Spleen (tissue), 11 donors: ENCODE results near the gene SATB1. TPM values are rescaled to one million over a fixed set of nuclear protein-coding genes. Genes with fewer than 3 reads are reported as not detected.
A peak's percentile ranks its signal among the peaks of the same experiment; 100 is the strongest.

Source experiments
- DNase-seq: peaks from one replicate; pipeline ENCODE4 v3.0.0-alpha.2; 2020
- H3K27ac ChIP-seq, 8 donors: fragments of 200-600 bp; sonication (generic) in 7 of 8; 1 replicate in 4 of 8; 2 replicates in 4 of 8; pipeline versions ENCODE4 v1.5.0 to v1.8.0; 2016 to 2021; ENCODE audit warnings: inconsistent platforms in 4 of 8, mild to moderate bottlenecking in 4 of 8, moderate library complexity in 1 of 8
- H3K27me3 ChIP-seq, 7 donors: fragments of 200-600 bp; sonication (generic) in 6 of 7; replicated peaks in 1 of 7; 1 replicate in 4 of 7; 2 replicates in 3 of 7; pipeline versions ENCODE4 v1.5.0 to v1.8.0; 2016 to 2021; ENCODE audit warnings: inconsistent platforms in 3 of 7, mild to moderate bottlenecking in 1 of 7
- H3K36me3 ChIP-seq, 6 donors: fragments of 200-600 bp; sonication (generic) in 5 of 6; 1 replicate in 4 of 6; 2 replicates in 2 of 6; pipeline versions ENCODE4 v1.5.0 to v1.8.0; 2016 to 2021; ENCODE audit warnings: inconsistent platforms in 2 of 6
- H3K4me1 ChIP-seq, 6 donors: fragments of 200-600 bp; sonication (generic) in 5 of 6; 1 replicate in 3 of 6; 2 replicates in 3 of 6; pipeline versions ENCODE4 v1.5.0 to v1.8.0; 2016 to 2021; ENCODE audit warnings: inconsistent platforms in 3 of 6
- H3K4me3 ChIP-seq, 8 donors: fragments of 200-600 bp; sonication (generic) in 7 of 8; 1 replicate in 4 of 8; 2 replicates in 4 of 8; pipeline versions ENCODE4 v1.5.0 to v1.8.0; 2016 to 2021; ENCODE audit warnings: inconsistent platforms in 4 of 8, mild to moderate bottlenecking in 4 of 8, moderate library complexity in 2 of 8
- H3K9me3 ChIP-seq, 8 donors: fragments of 200-600 bp; sonication (generic) in 7 of 8; 1 replicate in 4 of 8; 2 replicates in 4 of 8; pipeline versions ENCODE4 v1.5.0 to v1.8.0; 2016 to 2021; ENCODE audit warnings: inconsistent platforms in 4 of 8
- POLR2A ChIP-seq, 3 donors: fragments of 450-650 bp; IDR thresholded peaks; one replicate each; pipeline ENCODE4 v1.5.1; 2017; ENCODE audit warnings: antibody characterized with exemption in 3 of 3, mild to moderate bottlenecking in 1 of 3
- POLR2AphosphoS5 ChIP-seq, 3 donors: sonication (generic); formaldehyde crosslinking; IDR thresholded peaks; one replicate each; pipeline ENCODE4 v1.5.1; 2017; ENCODE audit warnings: antibody characterized with exemption in 3 of 3
- WGBS, 5 donors: extraction: QIAGEN DNeasy Blood & Tissue Kit in 3 of 5; methylation state at CpG; one replicate each; pipeline versions ENCODE4 v1.1.5 to v1.1.7; 2013 to 2018; 5-methylcytosine and 5-hydroxymethylcytosine counted together
- intact Hi-C: fragments of 100-400 bp; cut with DNase I; formaldehyde crosslinking; loops from one replicate; pipeline ENCODE4 v1.15.0; 2023; ENCODE audit warnings: low total_unique reads
- polyA plus RNA-seq, 3 donors: library from polyadenylated mRNA; stranded (reverse); fragments of 200-250 nt; gene quantifications; one replicate each; pipeline ENCODE4 v1.2.1, GENCODE V29; 2013
- total RNA-seq, 7 donors: library from RNA; depleted of rRNA in 3 of 7; stranded (reverse); fragments of >200 nt in 3 of 7; fragmentation: NEBNext Ultra II Directional in 4 of 7; extraction: Animal tissue kit (Norgen Biotek cat#: 25700) in 4 of 7; gene quantifications; one replicate each; pipeline versions ENCODE4 v1.1.0 to v1.2.1, GENCODE V29; 2016 to 2021
- TF ChIP-seq, protein P1 (sequence below), 11 experiments: fragments of 200-600 bp in 7 of 11; fragments of 450-650 bp in 4 of 11; sonication (generic) in 4 of 11; IDR thresholded peaks in 8 of 11; conservative IDR thresholded peaks in 3 of 11; 1 replicate in 7 of 11; 2 replicates in 4 of 11; pipeline versions ENCODE4 v1.4.0 to v1.8.0; 2016 to 2021; ENCODE audit warnings: antibody characterized with exemption in 11 of 11, inconsistent platforms in 4 of 11, mild to moderate bottlenecking in 1 of 11
- donor health status: healthy with polysubstance abuse.
- donor health status: DM: no; HTN: no; CAD: no; lungs with moderate emphysema.
- donor health status: DM: no; HTN: no; CAD: no.
- donor health status: Bipolar disorder and iron deficiency.
- donor health status: healthy.
- donor health status: DM: no; HTN: no; CAD: no.
- donor health status: DM: yes; HTN: yes; CAD: no.

The SATB1 gene
- total and polyA plus RNA-seq, 10 donors, result 11.7 to 104 (median 59.1) TPM

DNA sequence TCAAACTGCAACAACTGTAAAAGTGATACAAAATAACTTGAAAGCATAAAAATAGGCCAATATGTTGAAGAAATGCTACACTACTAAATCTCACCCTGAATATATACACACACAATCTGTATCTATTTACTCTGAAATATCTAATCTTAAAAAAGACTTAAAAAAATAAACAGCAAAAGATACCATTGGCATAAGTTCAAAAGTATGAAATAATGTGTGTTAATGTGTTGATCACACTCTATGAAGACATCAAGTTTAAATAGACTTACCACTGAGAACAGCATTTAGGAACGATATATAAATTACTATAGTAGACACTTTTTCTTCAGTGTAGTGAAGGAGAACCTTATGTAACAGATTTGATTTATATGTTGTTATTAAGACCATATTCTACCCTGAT lies 14.1 kb upstream of the SATB1 start:
- H3K27ac ChIP-seq, result peak overlapping the region in 4 of 8 donors; percentile 5 to 67 (median 57)
- intact Hi-C loops, result no loop called here
- DNase-seq, result no peak
- H3K4me1 ChIP-seq, result peaks cover 4 to 96% (median 32%) of the 10 kb centered on the region in 6 donors
- no peaks in the 10 kb centered on the region for H3K36me3 ChIP-seq
- H3K9me3 ChIP-seq, result no peaks in the 10 kb centered on the region
- 53 to 73% (median 69%) methylated on average over 1 of the region's 1 CpG for WGBS, 5 donors
- peaks cover 0 to 13% (median 7%) of the 10 kb centered on the region in 7 donors for H3K27me3 ChIP-seq
- H3K4me3 ChIP-seq, result no peak overlapping the region
- TF ChIP-seq, protein P1, sequence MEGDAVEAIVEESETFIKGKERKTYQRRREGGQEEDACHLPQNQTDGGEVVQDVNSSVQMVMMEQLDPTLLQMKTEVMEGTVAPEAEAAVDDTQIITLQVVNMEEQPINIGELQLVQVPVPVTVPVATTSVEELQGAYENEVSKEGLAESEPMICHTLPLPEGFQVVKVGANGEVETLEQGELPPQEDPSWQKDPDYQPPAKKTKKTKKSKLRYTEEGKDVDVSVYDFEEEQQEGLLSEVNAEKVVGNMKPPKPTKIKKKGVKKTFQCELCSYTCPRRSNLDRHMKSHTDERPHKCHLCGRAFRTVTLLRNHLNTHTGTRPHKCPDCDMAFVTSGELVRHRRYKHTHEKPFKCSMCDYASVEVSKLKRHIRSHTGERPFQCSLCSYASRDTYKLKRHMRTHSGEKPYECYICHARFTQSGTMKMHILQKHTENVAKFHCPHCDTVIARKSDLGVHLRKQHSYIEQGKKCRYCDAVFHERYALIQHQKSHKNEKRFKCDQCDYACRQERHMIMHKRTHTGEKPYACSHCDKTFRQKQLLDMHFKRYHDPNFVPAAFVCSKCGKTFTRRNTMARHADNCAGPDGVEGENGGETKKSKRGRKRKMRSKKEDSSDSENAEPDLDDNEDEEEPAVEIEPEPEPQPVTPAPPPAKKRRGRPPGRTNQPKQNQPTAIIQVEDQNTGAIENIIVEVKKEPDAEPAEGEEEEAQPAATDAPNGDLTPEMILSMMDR (IDR thresholded peaks at IDR 0.05 in 8 of 11, conservative IDR thresholded peaks at IDR 0.05 in 3 of 11), result no peak
- TF ChIP-seq POLR2AphosphoS5 (IDR thresholded peaks at IDR 0.05) (no peak), POLR2A (IDR thresholded peaks at IDR 0.05) (no peak)

DNA sequence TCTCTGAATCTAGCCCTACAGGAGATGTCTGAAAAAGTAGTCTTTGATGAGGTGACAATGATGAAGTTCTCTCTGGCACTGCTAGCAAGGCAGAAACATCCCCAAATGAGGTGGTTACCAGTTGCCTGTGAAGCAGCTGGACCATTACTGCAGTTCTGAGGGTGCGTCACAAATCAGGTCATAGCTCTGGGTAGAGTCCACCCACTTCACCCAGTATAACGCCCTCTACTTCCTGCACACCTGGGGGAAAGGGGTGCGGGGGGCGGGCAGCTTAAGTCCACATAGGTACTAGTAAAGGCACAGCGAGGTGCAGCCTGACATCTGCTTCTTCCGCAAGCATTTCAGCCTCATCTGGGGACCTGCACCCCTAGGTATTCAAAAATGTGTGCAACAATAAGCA lies 13.4 kb upstream of the SATB1 start:
- TF ChIP-seq POLR2A (IDR thresholded peaks at IDR 0.05), result no peak
- TF ChIP-seq, protein P1 (IDR thresholded peaks at IDR 0.05 in 8 of 11, conservative IDR thresholded peaks at IDR 0.05 in 3 of 11), result no peak
- peak in 2 of 3 donors; percentile 53 to 77 for TF ChIP-seq POLR2AphosphoS5 (IDR thresholded peaks at IDR 0.05)
- intact Hi-C loops, result no loop called here
- H3K9me3 ChIP-seq, result no peaks in the 10 kb centered on the region
- H3K27ac ChIP-seq, result peak overlapping the region in 6 of 8 donors; percentile 5 to 67 (median 46)
- H3K36me3 ChIP-seq, result no peaks in the 10 kb centered on the region
- H3K4me3 ChIP-seq, result peak overlapping the region in 1 of 8 donors; percentile 4
- DNase-seq, result peak; percentile 78
- WGBS, 5 donors, result 60 to 73% (median 70%) methylated on average over 5 to 6 of the region's 6 CpGs
- H3K4me1 ChIP-seq, result peaks cover 4 to 95% (median 26%) of the 10 kb centered on the region in 6 donors
- peaks cover 0 to 6% (median 2%) of the 10 kb centered on the region in 7 donors for H3K27me3 ChIP-seq

DNA sequence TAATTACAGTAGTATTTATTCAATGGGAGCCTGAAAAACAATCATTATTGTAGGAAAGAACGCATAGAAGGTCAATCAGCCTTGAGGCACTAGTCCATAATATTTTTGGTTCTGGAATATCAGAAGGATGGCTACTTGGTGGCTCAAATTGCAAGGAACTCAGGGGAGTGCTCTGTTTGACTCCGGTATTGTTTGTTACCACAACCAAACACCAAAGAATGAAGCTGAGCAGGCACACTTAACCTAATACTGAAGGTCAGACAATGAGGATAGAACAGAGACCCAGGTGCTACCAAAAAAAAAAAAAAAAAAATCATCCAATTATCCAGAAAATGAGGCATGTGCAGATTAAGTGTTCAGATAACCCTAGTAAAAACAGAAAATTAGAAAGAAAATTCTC lies 11.1 kb upstream of the SATB1 start:
- H3K27me3 ChIP-seq, result peaks cover 0 to 5% (median 0%) of the 10 kb centered on the region in 7 donors
- intact Hi-C loops, result no loop called here
- no peaks in the 10 kb centered on the region for H3K9me3 ChIP-seq
- no peak for DNase-seq
- H3K4me3 ChIP-seq, result no peak overlapping the region
- H3K36me3 ChIP-seq, result no peaks in the 10 kb centered on the region
- H3K4me1 ChIP-seq, result peaks cover 4 to 90% (median 17%) of the 10 kb centered on the region in 6 donors
- no peak for TF ChIP-seq POLR2A (IDR thresholded peaks at IDR 0.05)
- TF ChIP-seq, protein P1 (IDR thresholded peaks at IDR 0.05 in 8 of 11, conservative IDR thresholded peaks at IDR 0.05 in 3 of 11), result no peak
- no peak for TF ChIP-seq POLR2AphosphoS5 (IDR thresholded peaks at IDR 0.05)
- WGBS, 5 donors, result 73 to 91% (median 86%) methylated on average over 2 of the region's 2 CpGs
- no peak overlapping the region for H3K27ac ChIP-seq

DNA sequence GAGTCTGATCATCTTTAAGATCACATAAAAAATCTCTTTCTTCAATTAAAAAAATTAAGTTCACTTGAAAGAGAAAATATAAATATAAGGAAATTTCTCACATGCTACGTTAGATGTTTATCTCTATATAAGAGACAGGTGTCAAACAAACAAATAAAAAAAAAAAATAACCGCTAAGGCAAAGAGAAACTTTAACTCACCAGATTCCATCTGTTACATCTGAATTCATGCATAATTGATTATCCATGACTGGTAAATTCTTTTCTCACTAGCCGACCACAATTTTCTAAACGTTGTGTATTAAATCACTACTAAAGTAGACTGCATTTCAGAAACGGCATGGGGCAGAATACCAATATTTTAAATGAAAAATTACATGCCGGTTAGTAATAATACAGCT lies 9.6 kb upstream of the SATB1 start:
- Histone ChIP-seq H3K4me3 (no peak overlapping the region), H3K4me1 (peaks cover 0 to 90% (median 21%) of the 10 kb centered on the region in 6 donors), H3K36me3 (no peaks in the 10 kb centered on the region), H3K27me3 (peaks cover 0 to 5% (median 0%) of the 10 kb centered on the region in 7 donors), H3K9me3 (no peaks in the 10 kb centered on the region), H3K27ac (no peak overlapping the region)
- no peak for DNase-seq
- intact Hi-C loops, result no loop called here
- 73 to 85% (median 81%) methylated on average over 6 of the region's 6 CpGs for WGBS, 5 donors
- TF ChIP-seq, protein P1 (IDR thresholded peaks at IDR 0.05 in 8 of 11, conservative IDR thresholded peaks at IDR 0.05 in 3 of 11), result no peak
- no peak for TF ChIP-seq POLR2A (IDR thresholded peaks at IDR 0.05)
- no peak for TF ChIP-seq POLR2AphosphoS5 (IDR thresholded peaks at IDR 0.05)
